Measurements from ENCODE around the gene USP44. TPM values are rescaled to one million over a fixed set of nuclear protein-coding genes. Genes with fewer than 3 reads are reported as not detected.

USP44 gene
- total RNA-seq, 4 donors from 2014 or later = 0.31 to 2.6 (median 0.89) TPM

- H3K36me3 ChIP-seq = peaks cover 72% of the 10 kb centered on the region
- 91% methylated on average over 2 of the region's 2 CpGs for WGBS
- H3K4me1 ChIP-seq = no peaks in the 10 kb centered on the region
- H3K9me3 ChIP-seq = no peaks in the 10 kb centered on the region
- no peak for DNase-seq (ENCODE audit: low spot score in 2 of 2)
- no peak overlapping the region for H3K4me3 ChIP-seq
- H3K27ac ChIP-seq = no peak overlapping the region
- TF ChIP-seq EP300 (IDR thresholded peaks at IDR 0.05) (no peak), POLR2A (IDR thresholded peaks at IDR 0.05) (no peak), POLR2AphosphoS5 (IDR thresholded peaks at IDR 0.05) (no peak), CTCF (IDR thresholded peaks at IDR 0.05) (no peak)
- no peaks in the 10 kb centered on the region for H3K27me3 ChIP-seq
These were observed 51.5 kb downstream of the USP44 start for GRCh38 chr12:95499772-95500171.

- no peak for TF ChIP-seq POLR2A (IDR thresholded peaks at IDR 0.05)
- TF ChIP-seq POLR2AphosphoS5 (IDR thresholded peaks at IDR 0.05) = no peak
- no peak for TF ChIP-seq EP300 (IDR thresholded peaks at IDR 0.05)
- TF ChIP-seq CTCF (IDR thresholded peaks at IDR 0.05) = no peak
- H3K36me3 ChIP-seq = peaks cover 70% of the 10 kb centered on the region
These were observed 52.3 kb downstream of the USP44 start for GRCh38 chr12:95498968-95499367.

GRCh38 chr12:95497031-95497430, 54.2 kb downstream of the USP44 start:
- TF ChIP-seq POLR2A (IDR thresholded peaks at IDR 0.05) (no peak), EP300 (IDR thresholded peaks at IDR 0.05) (no peak), POLR2AphosphoS5 (IDR thresholded peaks at IDR 0.05) (no peak), CTCF (IDR thresholded peaks at IDR 0.05) (no peak)
- no peaks in the 10 kb centered on the region for H3K27me3 ChIP-seq
- no peak overlapping the region for H3K27ac ChIP-seq
- H3K36me3 ChIP-seq = peaks cover 67% of the 10 kb centered on the region
- 98% methylated on average over 4 of the region's 4 CpGs for WGBS
- DNase-seq (ENCODE audit: low spot score in 2 of 2) = no peak
- no peaks in the 10 kb centered on the region for H3K9me3 ChIP-seq
- no peak overlapping the region for H3K4me3 ChIP-seq
- no peaks in the 10 kb centered on the region for H3K4me1 ChIP-seq

More at GRCh38 chr12:95498968-95499367, 52.3 kb downstream of the USP44 start:
- no peak overlapping the region for H3K27ac ChIP-seq
- 98% methylated on average over 5 of the region's 5 CpGs for WGBS
- no peak overlapping the region for H3K4me3 ChIP-seq
- H3K27me3 ChIP-seq = no peaks in the 10 kb centered on the region
- no peaks in the 10 kb centered on the region for H3K4me1 ChIP-seq
- DNase-seq (ENCODE audit: low spot score in 2 of 2) = no peak
- no peaks in the 10 kb centered on the region for H3K9me3 ChIP-seq

- WGBS = 87% methylated on average over 1 of the region's 1 CpG
- Histone ChIP-seq H3K36me3 (peaks cover 68% of the 10 kb centered on the region), H3K9me3 (no peaks in the 10 kb centered on the region), H3K4me3 (no peak overlapping the region), H3K27me3 (no peaks in the 10 kb centered on the region), H3K4me1 (no peaks in the 10 kb centered on the region), H3K27ac (no peak overlapping the region)
- DNase-seq (ENCODE audit: low spot score in 2 of 2) = no peak
- no peak for TF ChIP-seq EP300 (IDR thresholded peaks at IDR 0.05)
- TF ChIP-seq POLR2AphosphoS5 (IDR thresholded peaks at IDR 0.05) = no peak
- no peak for TF ChIP-seq POLR2A (IDR thresholded peaks at IDR 0.05)
- no peak for TF ChIP-seq CTCF (IDR thresholded peaks at IDR 0.05)
These were observed 55.8 kb downstream of the USP44 start for GRCh38 chr12:95495433-95495832.

GRCh38 chr12:95494888-95495287, 56.4 kb downstream of the USP44 start:
- no peaks in the 10 kb centered on the region for H3K27me3 ChIP-seq
- TF ChIP-seq POLR2A (IDR thresholded peaks at IDR 0.05) (no peak), EP300 (IDR thresholded peaks at IDR 0.05) (no peak), POLR2AphosphoS5 (IDR thresholded peaks at IDR 0.05) (no peak), CTCF (IDR thresholded peaks at IDR 0.05) (no peak)
- no peak for DNase-seq (ENCODE audit: low spot score in 2 of 2)
- no peaks in the 10 kb centered on the region for H3K9me3 ChIP-seq
- no peak overlapping the region for H3K27ac ChIP-seq
- H3K4me1 ChIP-seq = no peaks in the 10 kb centered on the region
- WGBS = 98% methylated on average over 2 of the region's 2 CpGs
- H3K36me3 ChIP-seq = peaks cover 73% of the 10 kb centered on the region
- H3K4me3 ChIP-seq = no peak overlapping the region
